HG03565 (cell line): ENCODE measurements around the gene CLBA1.
"Not testable (repeated sequence)": the region's sequence is repeated elsewhere in the genome, so short reads cannot be mapped to it uniquely, and the experiment has no call there.

Experiments
- ATAC-seq: cut with Tn5 transposase; IDR thresholded peaks from one replicate; pipeline ENCODE4 v1.9.1; 2021; ENCODE audit warnings: mild to moderate bottlenecking, moderate library complexity; ENCODE audit not compliant: unreplicated experiment

CLBA1 gene

GRCh38 chr14:105020815-105021655 lies 35.4 kb downstream of the CLBA1 start, which contains the start of gene CDCA4:
TSS of gene CDCA4 (minus strand) at chr14:105021083. CDS start at chr14:105011929, 9,154 bp downstream.
- ATAC-seq, result peak; percentile 58

GRCh38 chr14:105021656-105022275 lies 36.2 kb downstream of the CLBA1 start:
- no peak for ATAC-seq

- ATAC-seq, result no peak
These were observed 36.7 kb downstream of the CLBA1 start for GRCh38 chr14:105022276-105022670.

DNA sequence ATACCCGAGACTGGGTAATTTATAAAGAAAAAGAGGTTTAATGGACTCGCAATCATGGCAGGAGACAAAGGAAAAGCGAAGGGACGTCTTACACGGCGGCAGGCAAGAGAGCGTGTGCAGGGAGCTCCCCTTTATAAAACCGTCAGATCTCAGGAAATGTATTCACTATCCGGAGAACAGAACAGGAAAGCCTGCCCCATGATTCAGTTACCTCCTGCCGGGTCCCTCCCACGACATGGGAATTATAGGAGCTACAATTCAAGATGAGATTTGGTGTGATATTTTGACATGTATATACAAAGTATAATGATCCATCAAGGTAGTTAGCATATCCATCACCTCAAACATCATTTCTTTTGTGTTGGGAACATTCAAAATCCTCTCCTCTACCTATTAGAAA lies 37.6 kb downstream of the CLBA1 start:
- ATAC-seq, result no peak

- ATAC-seq, result no peak
These were observed 38.3 kb downstream of the CLBA1 start for GRCh38 chr14:105023791-105024480.

GRCh38 chr14:105025429-105025828 lies 39.8 kb downstream of the CLBA1 start:
- no peak for ATAC-seq

DNA sequence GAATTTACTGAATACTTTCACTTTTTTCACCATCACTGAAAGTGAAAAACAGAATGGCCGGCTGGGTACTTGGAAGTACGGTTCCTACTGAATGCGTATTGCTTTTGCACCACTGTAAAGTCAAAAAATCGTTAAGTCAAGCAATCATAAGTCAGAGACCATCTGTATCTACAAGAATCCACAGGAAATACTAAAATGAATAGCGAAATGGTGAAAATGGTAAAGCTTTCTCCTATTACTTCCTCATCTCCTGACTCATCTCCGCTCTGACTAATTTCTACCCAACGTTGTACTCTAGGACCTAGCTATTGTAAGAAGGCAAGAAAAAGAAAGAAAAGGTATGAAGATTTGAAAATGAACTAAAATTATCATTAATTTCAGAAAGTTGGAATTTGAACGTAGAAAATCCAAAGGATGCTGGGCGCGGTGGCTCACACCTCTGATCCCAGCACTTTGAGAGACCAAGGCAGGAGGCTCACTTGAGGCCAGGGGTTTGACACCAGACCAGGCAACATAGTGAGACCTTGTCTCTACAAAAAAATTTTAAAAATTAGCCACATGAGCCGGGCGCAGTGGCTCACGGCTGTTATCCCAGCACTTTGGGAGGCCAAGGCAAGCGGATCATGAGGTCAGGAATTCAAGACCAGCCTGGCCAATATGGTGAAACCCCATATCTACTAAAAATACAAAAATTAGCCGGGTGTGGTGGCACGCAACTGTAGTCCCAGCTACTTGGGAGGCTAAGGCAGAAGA lies 40.6 kb downstream of the CLBA1 start:
- no peak for ATAC-seq

- ATAC-seq, result no peak
These were observed 41.4 kb downstream of the CLBA1 start for GRCh38 chr14:105026802-105027563.

DNA sequence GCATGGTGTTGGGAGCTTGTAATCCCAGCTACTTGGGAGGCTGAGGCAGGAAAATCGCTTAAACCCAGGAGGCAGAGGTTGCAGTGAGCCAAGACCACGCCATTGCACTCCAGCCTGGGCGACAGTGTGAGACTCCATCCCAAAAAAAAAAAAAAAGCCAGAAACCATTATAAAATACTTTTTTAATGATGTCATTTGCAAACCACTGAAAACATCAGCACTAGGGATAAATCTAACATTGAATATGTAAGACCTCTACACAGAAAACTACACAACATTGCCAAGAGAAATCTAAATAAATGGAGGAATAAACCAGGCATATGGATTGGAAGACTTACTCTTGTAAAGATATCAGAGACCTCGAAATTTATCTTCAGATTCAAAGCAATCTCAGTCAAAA lies 42.1 kb downstream of the CLBA1 start:
- not testable (repeated sequence) for ATAC-seq

DNA sequence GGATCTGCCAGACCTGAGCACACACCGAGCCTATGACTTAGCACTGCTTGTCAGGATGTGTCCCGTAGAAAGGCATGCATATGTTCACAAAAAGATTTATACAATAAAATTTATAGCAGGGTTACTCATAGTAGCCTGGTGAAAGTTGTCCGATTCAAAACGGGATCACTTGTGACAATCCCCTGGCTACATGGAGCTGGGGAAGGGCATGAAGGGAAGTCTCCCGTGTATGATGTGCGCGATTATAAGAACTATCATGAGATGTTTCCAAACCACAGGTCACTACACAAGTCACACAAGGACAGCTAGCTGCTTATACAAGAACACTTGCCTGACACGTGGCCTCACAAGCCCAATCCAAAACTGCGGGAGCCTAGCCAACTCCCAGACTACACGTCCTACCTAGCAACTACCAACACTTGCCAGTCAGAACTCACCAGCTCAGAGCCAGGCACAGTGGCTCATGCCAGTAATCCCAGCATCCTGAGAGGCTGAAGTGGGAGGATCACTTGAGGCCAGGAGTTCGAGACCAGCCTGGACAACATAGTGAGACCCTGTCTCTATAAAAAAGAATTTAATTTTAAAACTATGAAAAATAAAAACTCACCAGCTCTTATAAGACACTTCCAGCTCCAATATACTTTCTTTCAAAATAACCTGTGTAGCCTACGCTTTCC lies 42.8 kb downstream of the CLBA1 start:
- ATAC-seq, result no peak

DNA sequence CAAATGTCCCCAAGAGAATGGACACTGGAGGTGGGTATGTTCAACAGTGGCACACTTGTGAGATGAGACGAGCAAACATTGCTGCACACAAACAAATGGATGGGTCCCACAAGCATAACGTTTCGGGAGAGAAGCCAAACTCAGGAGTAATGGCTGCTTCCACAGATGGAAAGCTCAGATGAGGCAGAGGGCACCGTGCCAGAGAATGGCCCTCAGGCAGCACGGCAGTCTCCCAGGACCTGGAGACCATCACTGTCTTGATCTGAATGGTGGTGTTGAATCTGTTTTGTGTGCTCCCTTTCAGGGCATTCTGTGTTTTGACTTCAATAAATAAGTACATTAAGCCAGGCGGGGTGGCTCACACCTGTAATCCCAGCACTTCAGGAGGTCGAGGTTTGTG lies 43.8 kb downstream of the CLBA1 start:
- ATAC-seq, result no peak

DNA sequence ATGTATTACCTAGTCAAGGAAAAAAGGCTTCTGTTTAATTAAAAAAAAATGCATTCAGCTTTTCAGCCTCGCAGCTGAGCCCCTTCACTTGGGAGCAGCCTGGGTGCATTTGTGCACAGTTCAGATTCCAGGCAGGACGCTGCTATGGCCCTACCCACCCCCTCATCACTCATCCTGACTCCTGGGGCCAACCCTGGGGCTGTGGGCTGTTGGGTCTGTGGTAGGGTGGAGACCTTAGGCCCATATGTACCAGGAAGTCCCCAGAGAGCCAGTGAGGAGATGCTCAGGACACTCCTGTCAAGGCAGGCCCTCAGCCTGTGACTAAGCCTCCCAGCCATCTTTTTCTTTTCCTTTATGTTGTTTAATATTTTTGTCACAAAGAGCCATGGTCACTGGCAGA lies 44.6 kb downstream of the CLBA1 start:
- ATAC-seq, result no peak

- no peak for ATAC-seq
These were observed 45.3 kb downstream of the CLBA1 start for GRCh38 chr14:105030836-105031396.

DNA sequence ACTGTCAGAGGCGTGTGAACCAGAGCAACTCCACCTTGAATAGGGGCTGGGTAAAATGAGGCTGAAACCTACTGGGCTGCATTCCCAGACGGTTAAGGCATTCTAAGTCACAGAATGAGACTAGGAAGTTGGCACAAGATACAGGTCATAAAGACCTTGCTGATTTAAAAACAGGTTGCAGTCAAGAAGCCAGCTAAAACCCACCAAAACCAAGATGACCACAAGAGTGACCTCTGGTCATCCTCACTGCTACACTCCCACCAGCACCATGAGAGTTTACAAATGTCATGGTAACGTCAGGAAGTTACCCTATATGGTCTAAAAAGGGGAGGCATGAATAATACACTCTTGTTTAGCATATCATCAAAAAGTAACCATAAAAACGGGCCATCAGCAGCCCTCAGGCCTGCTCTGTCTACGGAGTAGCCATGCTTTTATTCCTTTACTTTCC lies 46.9 kb downstream of the CLBA1 start:
- ATAC-seq, result not testable (repeated sequence)

GRCh38 chr14:105033412-105033900 lies 47.9 kb downstream of the CLBA1 start:
- not testable (repeated sequence) for ATAC-seq

DNA sequence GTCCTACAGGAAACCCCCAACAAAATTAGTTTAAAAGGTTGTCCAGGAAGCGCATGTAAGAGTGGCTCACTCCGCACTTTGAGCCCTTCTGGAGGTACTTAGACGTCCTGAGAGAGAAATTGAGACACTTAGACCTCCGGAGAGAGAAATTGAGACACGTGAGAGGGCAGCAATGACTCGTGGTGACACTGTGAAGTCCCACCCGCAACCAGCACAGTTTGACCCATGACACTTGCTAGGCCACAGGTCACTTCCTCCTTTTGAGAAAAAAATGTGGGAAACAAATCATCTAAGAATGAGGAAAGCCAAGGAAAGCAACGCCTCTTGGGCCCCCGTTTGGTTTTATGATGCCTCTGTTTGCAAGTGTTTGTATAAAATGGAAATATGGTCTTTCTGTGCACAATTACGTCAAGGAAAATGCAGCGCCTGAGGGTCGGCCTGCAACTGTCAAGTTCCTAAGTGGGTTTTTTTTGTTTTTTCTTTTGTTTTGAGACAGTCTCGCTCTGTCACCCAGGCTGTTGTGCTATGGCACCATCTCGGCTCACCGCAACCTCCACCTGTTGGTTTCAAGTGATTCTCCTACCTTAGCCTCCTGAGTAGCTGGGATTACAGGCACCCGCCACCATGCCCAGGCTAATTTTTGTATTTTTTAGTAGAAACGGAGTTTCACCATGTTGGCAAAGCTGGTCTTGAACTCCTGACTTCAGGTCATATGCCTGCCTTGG lies 48.9 kb downstream of the CLBA1 start:
- no peak for ATAC-seq

- ATAC-seq, result not testable (repeated sequence)
These were observed 50.0 kb downstream of the CLBA1 start for GRCh38 chr14:105035616-105036015.

- ATAC-seq, result no peak
These were observed 54.0 kb downstream of the CLBA1 start for GRCh38 chr14:105039458-105040205.
